GM10266 (cell line): Measurements from ENCODE around the gene OPCML.

Experiments
- DNase-seq: peaks from one replicate; pipeline ENCODE4 v3.0.0; 2012; ENCODE audit errors: extremely low spot score
- TF ChIP-seq, protein P1 (sequence below): IDR thresholded peaks from 2 replicates; pipeline ENCODE4 v1.5.1; 2012; ENCODE audit warnings: mild to moderate bottlenecking, low read depth; ENCODE audit not compliant: control insufficient read depth, insufficient read depth; ENCODE audit errors: missing control alignments

The OPCML gene

DNA sequence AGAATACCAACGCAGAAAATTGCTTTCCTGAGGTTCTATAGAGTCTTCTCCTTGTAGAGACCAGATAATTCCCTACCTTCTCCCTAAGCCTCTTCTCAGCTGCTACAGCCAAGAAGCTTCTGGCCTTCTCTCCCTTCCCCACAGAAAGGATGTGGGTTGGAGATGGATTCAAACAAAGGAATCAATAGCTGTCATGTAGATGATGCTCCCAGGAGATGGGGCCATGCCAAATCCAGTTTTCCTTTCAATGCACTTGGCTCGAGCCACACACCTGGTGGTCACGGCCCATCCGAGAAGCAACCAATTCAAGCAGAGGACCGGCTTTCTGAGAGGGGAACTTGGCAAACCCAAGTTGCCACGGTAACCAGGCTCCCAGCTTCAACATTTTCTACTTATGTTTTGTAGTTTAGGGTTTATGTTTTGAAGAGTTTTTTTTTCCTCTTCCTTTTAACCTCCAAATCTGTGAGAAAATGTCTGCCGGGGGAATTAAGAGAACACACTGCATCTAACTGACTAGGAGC lies 31.3 kb upstream of the OPCML start:
- TF ChIP-seq, protein P1, sequence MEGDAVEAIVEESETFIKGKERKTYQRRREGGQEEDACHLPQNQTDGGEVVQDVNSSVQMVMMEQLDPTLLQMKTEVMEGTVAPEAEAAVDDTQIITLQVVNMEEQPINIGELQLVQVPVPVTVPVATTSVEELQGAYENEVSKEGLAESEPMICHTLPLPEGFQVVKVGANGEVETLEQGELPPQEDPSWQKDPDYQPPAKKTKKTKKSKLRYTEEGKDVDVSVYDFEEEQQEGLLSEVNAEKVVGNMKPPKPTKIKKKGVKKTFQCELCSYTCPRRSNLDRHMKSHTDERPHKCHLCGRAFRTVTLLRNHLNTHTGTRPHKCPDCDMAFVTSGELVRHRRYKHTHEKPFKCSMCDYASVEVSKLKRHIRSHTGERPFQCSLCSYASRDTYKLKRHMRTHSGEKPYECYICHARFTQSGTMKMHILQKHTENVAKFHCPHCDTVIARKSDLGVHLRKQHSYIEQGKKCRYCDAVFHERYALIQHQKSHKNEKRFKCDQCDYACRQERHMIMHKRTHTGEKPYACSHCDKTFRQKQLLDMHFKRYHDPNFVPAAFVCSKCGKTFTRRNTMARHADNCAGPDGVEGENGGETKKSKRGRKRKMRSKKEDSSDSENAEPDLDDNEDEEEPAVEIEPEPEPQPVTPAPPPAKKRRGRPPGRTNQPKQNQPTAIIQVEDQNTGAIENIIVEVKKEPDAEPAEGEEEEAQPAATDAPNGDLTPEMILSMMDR, result no peak
- no peak for DNase-seq

DNA sequence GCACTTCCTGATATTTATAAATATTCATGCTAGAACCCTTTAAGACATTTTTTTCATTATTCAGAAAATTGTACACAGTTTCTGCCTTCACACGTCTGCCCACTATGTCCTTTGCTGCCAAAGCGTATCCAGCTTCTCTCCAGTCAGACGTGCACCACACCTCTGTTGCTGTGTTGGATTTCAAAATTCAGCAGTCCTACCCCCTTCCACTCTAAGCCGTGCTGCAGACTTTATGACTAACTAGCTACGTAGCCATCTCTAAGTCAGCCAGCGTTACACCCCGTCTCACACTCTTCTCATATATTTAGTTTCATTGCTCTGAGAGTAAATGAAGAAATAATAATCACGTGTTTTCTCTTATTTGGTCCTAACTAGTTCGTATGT lies 28.2 kb upstream of the OPCML start:
- DNase-seq, result no peak
- TF ChIP-seq, protein P1, result no peak

DNA sequence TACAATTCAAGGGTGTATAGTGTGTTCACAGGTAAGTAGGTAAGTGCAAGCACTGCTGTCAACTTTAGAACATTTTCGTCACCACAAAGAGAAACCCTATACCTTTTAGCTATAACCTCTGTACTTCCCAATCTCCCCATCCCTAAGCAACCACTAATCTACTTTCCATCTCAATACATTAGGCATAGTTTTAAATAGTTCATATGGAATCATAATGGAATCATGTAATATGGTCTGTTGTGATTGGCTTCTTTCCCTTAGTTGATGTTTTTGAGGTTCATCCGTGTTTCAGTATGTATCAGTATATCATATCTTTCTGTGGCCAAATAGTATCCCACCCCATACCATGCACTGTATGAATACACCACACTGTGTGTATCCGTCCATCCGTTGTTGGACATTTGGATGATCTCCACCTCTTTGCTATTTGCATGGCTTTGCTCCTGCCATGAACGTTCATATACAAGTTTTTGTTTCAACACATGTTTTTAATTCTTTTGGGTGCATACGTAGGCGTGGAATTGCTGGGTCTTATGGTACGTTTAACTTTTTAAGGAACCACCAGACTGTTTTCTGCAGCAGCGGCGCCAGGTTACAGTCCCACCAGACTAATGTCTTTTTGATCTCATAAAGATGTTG lies 27.7 kb upstream of the OPCML start:
- TF ChIP-seq, protein P1, result no peak

DNA sequence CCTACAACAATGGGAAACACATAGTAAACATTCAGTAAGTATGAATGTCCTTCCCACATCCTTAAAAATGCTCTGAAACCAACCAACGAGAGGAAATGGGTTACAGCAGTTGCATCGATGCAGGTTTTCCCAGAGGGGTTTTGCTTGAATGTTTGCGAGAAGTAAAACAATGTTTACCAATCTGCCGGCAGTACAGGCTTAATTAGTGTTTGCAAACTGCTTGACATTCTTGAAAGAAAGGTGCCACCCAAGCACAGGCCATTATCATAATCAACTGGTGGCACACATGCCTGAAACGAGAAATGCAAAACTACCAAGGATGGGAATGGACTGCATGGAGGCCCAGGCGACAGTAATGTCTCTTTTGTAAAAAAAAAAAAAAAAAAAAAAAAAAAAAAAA lies 27.1 kb upstream of the OPCML start:
- TF ChIP-seq, protein P1, result no peak
- DNase-seq, result no peak

More for the DNA sequence above, 27.7 kb upstream of the OPCML start:
- no peak for DNase-seq

DNA sequence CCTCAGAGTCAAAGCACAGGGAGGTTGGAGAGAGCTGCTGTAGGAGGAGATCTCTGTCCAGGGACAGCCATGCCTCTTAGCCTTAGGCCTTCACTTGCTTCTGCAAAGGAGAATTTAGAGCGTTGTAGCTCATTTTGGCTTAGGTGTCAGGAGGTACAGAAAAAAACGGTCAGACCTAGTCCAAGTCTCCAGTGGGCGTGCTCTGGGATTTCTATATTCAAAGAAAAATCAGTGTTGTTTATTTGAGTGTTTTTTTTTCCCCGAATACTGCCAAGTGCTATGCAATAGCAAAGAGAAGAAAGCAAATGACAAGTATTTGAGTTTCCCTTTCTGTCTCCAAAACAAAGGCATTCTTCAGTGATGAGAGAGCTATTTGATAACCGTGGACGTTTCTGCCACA lies 22.7 kb upstream of the OPCML start:
- TF ChIP-seq, protein P1, result no peak
- no peak for DNase-seq

DNA sequence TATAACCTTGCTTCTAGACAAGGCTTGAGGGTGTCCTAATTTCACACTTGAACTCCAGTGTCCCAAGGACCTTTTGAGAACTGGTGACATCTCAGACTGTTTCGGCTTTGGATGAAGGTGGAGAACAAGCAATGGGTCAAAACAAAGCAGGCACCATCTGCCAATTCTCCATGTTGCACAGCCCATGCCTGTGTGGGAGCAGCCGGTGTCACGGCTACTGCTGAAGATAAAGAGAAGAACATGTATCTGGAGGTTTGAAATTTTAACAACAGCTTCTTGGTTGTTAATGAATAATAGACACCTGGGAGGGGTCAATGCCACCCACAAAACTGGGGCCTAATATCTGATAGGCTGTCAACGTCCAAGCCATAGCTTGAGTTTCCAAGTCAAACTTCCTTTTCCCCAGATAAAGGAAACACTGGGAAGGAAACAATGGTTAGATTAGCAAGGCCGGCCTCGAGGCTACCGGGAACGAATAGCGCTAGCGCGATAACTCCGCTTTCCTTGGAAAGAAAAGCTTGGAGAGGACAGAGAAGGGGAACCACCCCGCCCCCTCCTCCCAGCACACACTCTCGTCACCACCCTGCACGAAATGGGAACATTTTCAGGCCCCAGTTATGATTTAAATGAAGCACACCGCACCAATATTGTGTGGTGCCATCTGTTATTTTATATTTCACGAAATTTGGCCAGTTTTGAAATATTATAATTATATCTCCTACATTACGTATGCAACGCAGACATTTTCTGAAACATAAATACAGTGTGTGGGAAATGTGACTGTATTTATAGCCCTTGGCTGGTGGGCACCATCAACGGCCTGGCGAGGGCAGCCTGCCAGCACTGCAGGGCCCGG lies 21.8 kb upstream of the OPCML start:
- TF ChIP-seq, protein P1, result no peak
- no peak for DNase-seq

DNA sequence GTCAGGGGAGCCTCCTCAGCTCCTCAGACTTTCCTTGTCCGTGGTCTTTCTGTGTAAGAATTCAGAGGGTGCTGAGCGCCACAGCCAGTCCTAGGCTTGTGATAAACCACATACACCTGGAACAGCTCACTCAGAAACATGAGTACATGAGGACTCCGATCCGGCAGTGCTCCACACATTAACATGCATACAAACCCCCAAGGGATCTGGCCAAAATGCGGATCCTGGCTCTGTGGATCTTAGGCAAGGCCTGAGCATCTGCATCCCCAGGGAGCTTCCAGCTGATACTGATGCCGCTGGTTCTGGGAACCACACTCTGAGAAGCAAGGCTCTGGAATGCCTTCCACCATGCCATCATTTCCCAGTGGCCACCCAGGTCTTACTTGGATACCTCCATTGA lies 20.6 kb upstream of the OPCML start:
- TF ChIP-seq, protein P1, result no peak
- DNase-seq, result no peak
